Spinal cord (tissue), 10 donors: ENCODE results near the gene SLC12A7. TPM values are rescaled to one million over a fixed set of nuclear protein-coding genes. Genes with fewer than 3 reads are reported as not detected.
"Not testable (repeated sequence)": the region's sequence is repeated elsewhere in the genome, so short reads cannot be mapped to it uniquely, and the experiment has no call there.

ENCODE experiments used
- DNase-seq, 6 donors: peaks; one replicate each; pipeline versions ENCODE4 v3.0.0 to v3.0.0-alpha.2; 2013 to 2015; ENCODE audit warnings: low spot score in 6 of 6, low read depth in 4 of 6
- H3K27ac ChIP-seq: one replicate; pipeline ENCODE4 v1.5.1; 2013; ENCODE audit warnings: low read depth, low read length, control low read depth
- H3K27me3 ChIP-seq: one replicate; pipeline ENCODE4 v1.6.1; 2013; ENCODE audit warnings: low read length; ENCODE audit not compliant: control insufficient read depth, insufficient read depth
- H3K36me3 ChIP-seq: one replicate; pipeline ENCODE4 v1.6.1; 2013; ENCODE audit warnings: low read length; ENCODE audit not compliant: control insufficient read depth, insufficient read depth
- H3K4me1 ChIP-seq: one replicate; pipeline ENCODE4 v1.6.1; 2013; ENCODE audit warnings: low read length; ENCODE audit not compliant: control insufficient read depth, insufficient read depth
- H3K4me3 ChIP-seq: one replicate; pipeline ENCODE4 v1.5.1; 2013; ENCODE audit warnings: low read depth, low read length, control low read depth
- H3K9me3 ChIP-seq: one replicate; pipeline ENCODE4 v1.6.1; 2013; ENCODE audit warnings: low read length; ENCODE audit not compliant: control insufficient read depth, insufficient read depth
- WGBS: methylation state at CpG from one replicate; pipeline ENCODE4 v1.1.5; 2013; ENCODE audit warnings: missing lambda C conversion rate; ENCODE audit not compliant: insufficient coverage; 5-methylcytosine and 5-hydroxymethylcytosine counted together
- polyA plus RNA-seq, 2 donors: library from polyadenylated mRNA; unstranded; fragments of 120-200 nt; gene quantifications; one replicate each; pipeline ENCODE4 v1.2.1, GENCODE V29; 2013; ENCODE audit not compliant: insufficient read length in 2 of 2
- total RNA-seq, 2 donors: library from RNA; depleted of rRNA in 1 of 2; stranded (reverse); fragments of 120-200 nt in 1 of 2; fragments of >200 nt in 1 of 2; gene quantifications; one replicate each; pipeline versions ENCODE4 v1.2.3 to v1.2.4, GENCODE V29; 2013 to 2014
- donor health status: healthy.

The SLC12A7 gene
- total and polyA plus RNA-seq, 4 donors = 8.7 to 21.3 (median 16.4) TPM

DNA sequence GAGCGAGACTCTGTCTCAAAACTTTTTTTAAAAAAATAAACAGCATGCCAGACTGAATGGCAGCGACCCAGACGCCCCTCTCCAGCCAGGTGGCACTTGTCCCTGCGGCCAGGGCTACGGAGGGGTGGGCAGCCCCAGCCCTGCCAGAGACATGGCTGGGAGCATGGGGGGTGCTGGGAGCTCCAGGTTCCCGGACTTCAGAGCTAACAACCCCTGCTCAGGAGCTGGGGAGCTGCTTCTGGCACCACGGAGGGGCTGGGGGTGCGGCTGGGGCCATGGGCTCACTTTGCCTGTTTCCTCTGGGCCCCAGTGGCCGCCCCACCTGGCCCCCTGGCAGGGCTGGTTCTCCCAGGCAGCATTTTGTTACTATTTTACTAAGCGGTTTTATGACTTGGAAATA, 49.9 kb downstream of the SLC12A7 start:
- no peak overlapping the region for H3K4me3 ChIP-seq
- DNase-seq = no peak
- H3K27me3 ChIP-seq = no peaks in the 10 kb centered on the region
- peaks cover 71% of the 10 kb centered on the region for H3K36me3 ChIP-seq
- no peak overlapping the region for H3K27ac ChIP-seq
- no peaks in the 10 kb centered on the region for H3K9me3 ChIP-seq
- peaks cover under 1% of the 10 kb centered on the region for H3K4me1 ChIP-seq
- WGBS = 80% methylated on average over 9 of the region's 10 CpGs

- not testable (repeated sequence) for H3K27me3 ChIP-seq, H3K4me1 ChIP-seq, H3K27ac ChIP-seq, H3K9me3 ChIP-seq, H3K4me3 ChIP-seq, DNase-seq
- H3K36me3 ChIP-seq = peaks cover 74% of the 10 kb centered on the region
- 90% methylated on average over 14 of the region's 43 CpGs for WGBS
Observed at GRCh38 chr5:1061292-1061691, 50.6 kb downstream of the SLC12A7 start.

- no peak for DNase-seq
- WGBS = 76% methylated on average over 22 of the region's 24 CpGs
- H3K36me3 ChIP-seq = peaks cover 79% of the 10 kb centered on the region
Observed at GRCh38 chr5:1060535-1060981, 51.3 kb downstream of the SLC12A7 start.

DNA sequence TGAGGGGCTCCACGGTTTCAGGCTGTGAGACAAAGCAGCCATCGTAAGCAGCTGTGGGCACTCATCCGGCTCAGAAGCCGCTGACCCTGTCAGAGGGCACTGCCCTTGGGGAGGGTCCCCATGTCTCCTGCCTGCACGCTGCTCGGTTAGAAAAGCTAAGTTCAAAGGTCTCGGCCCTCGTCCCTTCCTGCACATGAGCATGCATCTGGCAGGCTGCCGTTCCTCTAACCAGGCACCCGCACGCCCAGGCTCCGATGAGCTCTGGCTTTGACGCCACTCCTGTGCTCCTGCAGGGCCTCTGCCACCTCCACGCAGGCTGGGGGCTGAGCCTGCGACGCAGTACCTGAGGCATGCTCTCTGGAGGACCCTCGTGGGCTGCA, 52.0 kb downstream of the SLC12A7 start:
- Histone ChIP-seq H3K4me3 (no peak overlapping the region), H3K27me3 (no peaks in the 10 kb centered on the region), H3K27ac (no peak overlapping the region), H3K4me1 (no peaks in the 10 kb centered on the region), H3K36me3 (peaks cover 76% of the 10 kb centered on the region), H3K9me3 (no peaks in the 10 kb centered on the region)
- 81% methylated on average over 17 of the region's 17 CpGs for WGBS
- DNase-seq = no peak

More at GRCh38 chr5:1060535-1060981, 51.3 kb downstream of the SLC12A7 start:
- Histone ChIP-seq H3K9me3 (no peaks in the 10 kb centered on the region), H3K4me3 (no peak overlapping the region), H3K4me1 (no peaks in the 10 kb centered on the region), H3K27me3 (no peaks in the 10 kb centered on the region), H3K27ac (no peak overlapping the region)

GRCh38 chr5:1058988-1059883, 52.6 kb downstream of the SLC12A7 start:
- 86% methylated on average over 26 of the region's 34 CpGs for WGBS
- no peak overlapping the region for H3K27ac ChIP-seq
- no peak overlapping the region for H3K4me3 ChIP-seq
- no peaks in the 10 kb centered on the region for H3K9me3 ChIP-seq
- no peaks in the 10 kb centered on the region for H3K4me1 ChIP-seq
- no peaks in the 10 kb centered on the region for H3K27me3 ChIP-seq
- peaks cover 75% of the 10 kb centered on the region for H3K36me3 ChIP-seq
- no peak for DNase-seq

- WGBS = 90% methylated on average over 33 of the region's 36 CpGs
- no peak overlapping the region for H3K27ac ChIP-seq
- H3K27me3 ChIP-seq = no peaks in the 10 kb centered on the region
- no peak overlapping the region for H3K4me3 ChIP-seq
- no peaks in the 10 kb centered on the region for H3K9me3 ChIP-seq
- peaks cover 77% of the 10 kb centered on the region for H3K36me3 ChIP-seq
- H3K4me1 ChIP-seq = no peaks in the 10 kb centered on the region
- no peak for DNase-seq
Observed at GRCh38 chr5:1058083-1058945, 53.5 kb downstream of the SLC12A7 start.

DNA sequence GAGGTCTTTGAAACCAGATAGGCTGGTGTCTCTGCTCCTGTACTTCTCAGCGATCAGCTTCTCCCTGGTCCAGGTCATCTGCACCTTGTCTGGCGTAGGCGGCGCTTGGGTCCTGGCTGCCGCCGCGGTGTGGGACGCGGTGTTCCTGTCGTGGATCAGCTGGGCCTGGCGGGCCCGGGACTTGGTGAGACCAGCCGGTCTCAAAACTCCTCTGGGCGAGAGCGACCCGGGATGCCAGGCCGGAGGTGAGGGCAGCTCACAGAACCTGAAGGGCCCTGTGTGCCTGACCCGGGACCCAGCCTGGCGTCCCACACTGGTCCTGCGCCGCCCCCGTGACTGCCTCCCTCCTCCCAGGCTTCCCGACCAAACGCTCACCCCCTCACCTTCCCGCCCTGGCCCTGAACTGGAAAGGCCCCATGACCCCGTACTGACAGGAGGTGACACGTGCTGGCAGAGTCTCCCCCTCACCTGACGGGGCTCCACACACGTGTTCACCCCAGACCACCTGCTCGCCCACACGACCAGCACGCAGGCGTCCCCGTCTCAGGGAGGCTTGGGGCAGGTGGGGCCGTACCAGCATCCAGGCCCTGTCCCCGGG, 54.3 kb downstream of the SLC12A7 start:
- no peak overlapping the region for H3K27ac ChIP-seq
- no peak for DNase-seq
- WGBS = 84% methylated on average over 34 of the region's 36 CpGs
- H3K4me3 ChIP-seq = no peak overlapping the region
- H3K27me3 ChIP-seq = no peaks in the 10 kb centered on the region
- H3K4me1 ChIP-seq = no peaks in the 10 kb centered on the region
- H3K36me3 ChIP-seq = peaks cover 78% of the 10 kb centered on the region
- H3K9me3 ChIP-seq = no peaks in the 10 kb centered on the region

DNA sequence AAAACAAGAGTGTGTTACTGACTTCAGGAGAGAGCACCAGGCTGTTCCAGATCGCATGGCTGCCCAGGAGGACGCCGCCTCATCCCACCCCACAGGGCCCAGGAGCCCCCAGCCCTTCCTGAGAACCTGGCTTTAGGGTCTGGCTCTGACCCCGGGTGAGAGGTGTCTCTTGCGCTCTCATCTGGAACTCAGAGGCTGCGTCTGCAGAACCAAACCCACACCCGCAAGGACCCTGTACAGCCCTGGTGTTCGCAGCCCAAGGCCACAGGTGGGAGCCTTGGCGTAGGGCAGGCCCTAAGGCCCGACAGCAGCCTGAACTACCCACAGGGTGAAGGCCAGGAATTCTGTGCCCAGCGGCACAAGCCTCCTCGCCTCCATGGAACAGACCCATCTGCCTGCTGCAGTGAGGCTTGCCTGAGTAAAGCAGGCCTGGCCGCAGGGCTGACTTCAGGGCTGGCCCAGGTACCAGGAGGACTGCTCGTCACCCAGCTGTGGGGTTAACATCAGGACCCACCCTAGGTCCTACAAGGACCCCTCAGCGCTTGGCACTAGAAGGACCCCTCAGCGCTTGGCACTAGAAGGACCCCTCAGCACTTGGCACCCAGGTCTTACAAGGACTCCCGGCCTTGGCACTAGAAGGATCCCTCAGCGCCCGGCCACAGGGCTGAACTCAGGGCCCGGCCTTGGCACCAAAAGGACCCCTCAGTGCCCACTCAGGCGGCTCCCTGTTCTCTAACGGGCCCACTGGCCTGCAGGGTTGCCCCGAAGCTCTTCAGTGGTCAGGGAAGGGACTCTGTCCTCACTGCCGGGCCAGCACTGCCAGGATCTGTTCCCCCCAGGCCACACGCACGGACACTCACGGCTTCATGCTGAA, 55.0 kb downstream of the SLC12A7 start:
- H3K4me3 ChIP-seq = no peak overlapping the region
- 95% methylated on average over 27 of the region's 27 CpGs for WGBS
- no peaks in the 10 kb centered on the region for H3K27me3 ChIP-seq
- peaks cover 83% of the 10 kb centered on the region for H3K36me3 ChIP-seq
- no peak overlapping the region for H3K27ac ChIP-seq
- no peak for DNase-seq
- H3K4me1 ChIP-seq = no peaks in the 10 kb centered on the region
- no peaks in the 10 kb centered on the region for H3K9me3 ChIP-seq
